Prostate gland (tissue), 2 donors: ENCODE results near the gene DNAJA1. TPM values are rescaled to one million over a fixed set of nuclear protein-coding genes. Genes with fewer than 3 reads are reported as not detected.

Source experiments
- DNase-seq: peaks from one replicate; pipeline ENCODE4 v3.0.0-alpha.2; 2019; ENCODE audit warnings: low spot score
- H3K27ac ChIP-seq, 2 donors: fragments of 200-600 bp; sonication (generic); 2 replicates each; pipeline ENCODE4 v1.5.1; 2017 to 2019
- H3K27me3 ChIP-seq: fragments of 200-600 bp; sonication (generic); replicated peaks from 2 replicates; pipeline ENCODE4 v1.5.1; 2019; ENCODE audit not compliant: insufficient read depth
- H3K36me3 ChIP-seq, 2 donors: fragments of 200-600 bp; sonication (generic); 1 replicate in 1 of 2; 2 replicates in 1 of 2; pipeline versions ENCODE4 v1.5.1 to v1.8.1; 2017 to 2019
- H3K4me1 ChIP-seq: fragments of 200-600 bp; sonication (generic); replicated peaks from 2 replicates; pipeline ENCODE4 v1.5.1; 2019
- H3K4me3 ChIP-seq, 2 donors: fragments of 200-600 bp; sonication (generic); 2 replicates each; pipeline ENCODE4 v1.5.1; 2017 to 2019
- H3K9me3 ChIP-seq: fragments of 200-600 bp; sonication (generic); 2 replicates; pipeline ENCODE4 v1.5.1; 2017
- POLR2A ChIP-seq: fragments of 450-650 bp; IDR thresholded peaks from one replicate; pipeline ENCODE4 v1.6.1; 2016; ENCODE audit warnings: antibody characterized with exemption, mild to moderate bottlenecking
- POLR2AphosphoS5 ChIP-seq: sonication (generic); formaldehyde crosslinking; IDR thresholded peaks from one replicate; pipeline ENCODE4 v1.6.1; 2017; ENCODE audit warnings: antibody characterized with exemption
- WGBS: methylation state at CpG from one replicate; pipeline ENCODE4 v1.1.5; 2018; 5-methylcytosine and 5-hydroxymethylcytosine counted together
- intact Hi-C: fragments of 100-400 bp; cut with DNase I; formaldehyde crosslinking; loops from one replicate; pipeline ENCODE4 v1.14.2; 2022
- total RNA-seq, 2 donors: library from RNA; depleted of rRNA; stranded (reverse); fragments of >200 nt; gene quantifications; one replicate each; pipeline ENCODE4 v1.1.0, GENCODE V29; 2016
- TF ChIP-seq, protein P1 (sequence below), 4 experiments: fragments of 200-600 bp in 2 of 4; fragments of 450-650 bp in 2 of 4; sonication (generic) in 2 of 4; IDR thresholded peaks; 1 replicate in 3 of 4; 2 replicates in 1 of 4; pipeline ENCODE4 v1.5.1; 2016 to 2019; ENCODE audit warnings: antibody characterized with exemption in 4 of 4, mild to moderate bottlenecking in 2 of 4, moderate library complexity in 2 of 4

The DNAJA1 gene
- total RNA-seq, 2 donors from 2014 or later: 99.4 to 116 TPM

DNA sequence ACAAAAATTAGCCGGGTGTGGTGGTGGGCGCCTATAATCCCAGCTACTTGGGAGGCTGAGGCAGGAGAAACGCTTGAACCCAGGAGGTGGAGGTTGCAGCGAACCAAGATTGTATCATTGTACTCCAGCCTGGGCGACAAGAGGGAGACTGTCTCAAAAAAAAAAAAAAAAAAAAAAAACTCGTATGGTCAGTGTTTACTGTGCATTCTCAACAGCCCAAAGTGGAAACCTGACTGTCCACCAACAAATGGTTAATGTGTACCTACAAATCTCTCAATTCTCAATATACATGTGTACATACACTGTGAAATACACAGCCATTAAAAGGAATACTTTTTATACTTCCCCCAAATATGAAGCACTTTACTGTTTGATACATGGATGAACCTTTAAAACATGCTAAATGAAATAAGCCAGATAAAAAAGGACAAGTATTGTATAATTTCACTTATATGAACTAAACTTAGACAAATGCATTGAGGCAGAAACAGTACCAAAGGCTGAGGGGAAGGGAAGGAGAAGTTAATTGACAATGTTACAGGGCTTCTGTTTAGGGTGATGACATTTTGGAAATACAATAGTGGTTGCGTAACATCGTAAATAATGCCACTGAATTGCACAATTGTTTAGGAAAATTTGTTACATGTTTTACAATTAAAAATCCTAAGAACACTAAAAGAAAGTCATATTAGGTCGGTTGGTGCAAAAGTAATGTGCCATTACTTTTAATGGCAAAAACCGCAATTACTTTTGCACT, 16.5 kb downstream of the DNAJA1 start:
- Histone ChIP-seq H3K4me1 (no peaks in the 10 kb centered on the region), H3K36me3 (peaks cover 9 to 11% of the 10 kb centered on the region in 2 donors), H3K9me3 (no peaks in the 10 kb centered on the region), H3K4me3 (no peak overlapping the region), H3K27me3 (no peaks in the 10 kb centered on the region), H3K27ac (no peak overlapping the region)
- TF ChIP-seq, protein P1, sequence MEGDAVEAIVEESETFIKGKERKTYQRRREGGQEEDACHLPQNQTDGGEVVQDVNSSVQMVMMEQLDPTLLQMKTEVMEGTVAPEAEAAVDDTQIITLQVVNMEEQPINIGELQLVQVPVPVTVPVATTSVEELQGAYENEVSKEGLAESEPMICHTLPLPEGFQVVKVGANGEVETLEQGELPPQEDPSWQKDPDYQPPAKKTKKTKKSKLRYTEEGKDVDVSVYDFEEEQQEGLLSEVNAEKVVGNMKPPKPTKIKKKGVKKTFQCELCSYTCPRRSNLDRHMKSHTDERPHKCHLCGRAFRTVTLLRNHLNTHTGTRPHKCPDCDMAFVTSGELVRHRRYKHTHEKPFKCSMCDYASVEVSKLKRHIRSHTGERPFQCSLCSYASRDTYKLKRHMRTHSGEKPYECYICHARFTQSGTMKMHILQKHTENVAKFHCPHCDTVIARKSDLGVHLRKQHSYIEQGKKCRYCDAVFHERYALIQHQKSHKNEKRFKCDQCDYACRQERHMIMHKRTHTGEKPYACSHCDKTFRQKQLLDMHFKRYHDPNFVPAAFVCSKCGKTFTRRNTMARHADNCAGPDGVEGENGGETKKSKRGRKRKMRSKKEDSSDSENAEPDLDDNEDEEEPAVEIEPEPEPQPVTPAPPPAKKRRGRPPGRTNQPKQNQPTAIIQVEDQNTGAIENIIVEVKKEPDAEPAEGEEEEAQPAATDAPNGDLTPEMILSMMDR (IDR thresholded peaks at IDR 0.05): no peak
- TF ChIP-seq POLR2A (no peak), POLR2AphosphoS5 (no peak)
- no peak for DNase-seq
- intact Hi-C loops: no loop called here
- 72% methylated on average over 10 of the region's 10 CpGs for WGBS

DNA sequence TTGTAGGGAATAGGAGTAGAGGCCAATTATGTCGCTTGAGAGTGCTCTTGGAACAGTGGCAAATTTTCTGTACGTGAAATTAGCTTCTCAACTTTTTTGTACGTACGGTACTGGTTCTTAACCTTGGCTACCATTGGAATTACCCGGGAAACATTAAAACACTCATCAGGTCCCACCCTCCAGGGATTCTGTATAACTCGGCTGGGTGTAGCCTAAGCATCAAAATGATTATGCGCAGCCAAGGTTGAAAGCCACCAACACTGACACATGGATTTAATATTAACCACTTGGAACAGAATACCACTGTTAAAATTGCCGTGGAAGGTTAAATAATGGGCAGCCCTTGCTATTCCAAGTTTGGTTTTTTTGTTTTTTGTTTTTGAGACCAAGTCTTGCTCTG, 17.4 kb downstream of the DNAJA1 start:
- Histone ChIP-seq H3K36me3 (peaks cover 4 to 11% of the 10 kb centered on the region in 2 donors), H3K4me1 (no peaks in the 10 kb centered on the region), H3K4me3 (no peak overlapping the region), H3K27ac (no peak overlapping the region), H3K27me3 (no peaks in the 10 kb centered on the region), H3K9me3 (no peaks in the 10 kb centered on the region)
- no peak for TF ChIP-seq POLR2AphosphoS5
- TF ChIP-seq, protein P1 (IDR thresholded peaks at IDR 0.05): no peak
- TF ChIP-seq POLR2A: no peak
- WGBS: 83% methylated on average over 8 of the region's 8 CpGs
- DNase-seq: no peak
- intact Hi-C loops: no loop called here

DNA sequence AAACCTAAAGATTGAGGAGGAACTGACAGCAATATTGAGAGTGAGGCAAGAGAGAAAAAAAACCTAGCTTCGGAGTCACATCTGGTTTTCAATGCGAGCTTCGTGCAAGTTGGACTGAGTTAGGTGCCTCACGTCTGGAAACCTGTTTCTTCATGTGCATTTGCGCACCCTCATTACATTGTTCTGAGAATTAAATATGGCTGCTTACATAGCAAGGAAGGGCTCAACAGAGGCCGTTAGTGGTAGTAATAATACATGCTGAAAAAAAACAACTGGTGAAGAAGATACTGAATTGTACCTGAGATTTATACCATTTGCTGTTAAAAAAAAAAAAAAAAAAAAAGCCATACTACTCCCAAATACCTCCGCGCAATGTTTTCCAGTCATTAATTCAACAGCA, 18.6 kb downstream of the DNAJA1 start:
- H3K27ac ChIP-seq: peak overlapping the region; percentile 89 to 98
- H3K27me3 ChIP-seq: no peaks in the 10 kb centered on the region
- 25% methylated on average over 8 of the region's 8 CpGs for WGBS
- H3K4me3 ChIP-seq: peak overlapping the region; percentile 51 to 54
- no peak for DNase-seq
- TF ChIP-seq, protein P1 (IDR thresholded peaks at IDR 0.05): no peak
- TF ChIP-seq POLR2A (no peak), POLR2AphosphoS5 (no peak)
- H3K36me3 ChIP-seq: peaks cover 4 to 9% of the 10 kb centered on the region in 2 donors
- H3K4me1 ChIP-seq: no peaks in the 10 kb centered on the region
- no peaks in the 10 kb centered on the region for H3K9me3 ChIP-seq
- intact Hi-C loops: no loop called here

DNA sequence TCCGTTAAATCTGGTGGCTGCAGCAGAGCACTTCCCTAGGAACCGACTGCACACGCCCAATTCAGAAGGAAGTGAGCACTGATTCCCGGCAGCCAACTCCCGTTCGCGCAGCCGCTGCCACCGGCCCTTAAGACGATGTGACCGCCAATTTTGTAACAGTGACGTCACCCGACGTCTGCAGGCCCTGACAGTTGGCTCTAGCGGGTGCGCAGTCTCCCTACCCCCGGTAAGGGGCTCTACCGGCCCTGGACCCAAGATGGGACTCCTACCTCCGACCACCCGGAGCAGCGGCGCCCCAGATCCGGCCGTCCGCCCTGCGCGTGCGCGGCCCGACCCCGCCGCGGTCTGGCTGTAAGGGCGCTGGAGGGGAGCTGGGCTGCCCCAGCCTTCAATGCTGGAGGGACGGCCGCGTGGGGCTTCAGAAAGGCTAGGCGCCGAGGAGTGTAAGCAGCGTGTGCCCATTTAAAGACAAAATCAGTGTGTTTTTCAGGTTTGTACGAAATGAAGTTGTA, 19.1 kb downstream of the DNAJA1 start:
- intact Hi-C loops: no loop called here
- peak overlapping the region; percentile 89 to 98 for H3K27ac ChIP-seq
- DNase-seq: peak; percentile 87
- no peaks in the 10 kb centered on the region for H3K27me3 ChIP-seq
- peak overlapping the region; percentile 51 to 54 for H3K4me3 ChIP-seq
- TF ChIP-seq POLR2AphosphoS5 (peak; percentile 84), POLR2A (peak; percentile 42)
- TF ChIP-seq, protein P1 (IDR thresholded peaks at IDR 0.05): no peak
- no peaks in the 10 kb centered on the region for H3K9me3 ChIP-seq
- peaks cover 0 to 9% of the 10 kb centered on the region in 2 donors for H3K36me3 ChIP-seq
- WGBS: 0% methylated on average over 39 of the region's 41 CpGs
- H3K4me1 ChIP-seq: no peaks in the 10 kb centered on the region
